Keratinocyte (primary cell): ENCODE measurements around the gene SAMD8. TPM values are rescaled to one million over a fixed set of nuclear protein-coding genes. Genes with fewer than 3 reads are reported as not detected.

ENCODE experiments used
- DNase-seq: peaks from one replicate; pipeline ENCODE4 v3.0.0-alpha.2; 2011; ENCODE audit warnings: low read depth, missing footprints, low spot score
- FAIRE-seq: peaks from 2 replicates; lab custom pipeline; 2011; peaks lifted over from hg19 to GRCh38; lab: Jason Lieb, UNC
- H2AFZ ChIP-seq: 2 replicates; pipeline ENCODE4 v1.6.0; 2012; ENCODE audit warnings: low read length, control low read depth, inconsistent platforms; ENCODE audit not compliant: control insufficient read depth
- H3K27ac ChIP-seq: 2 replicates; pipeline ENCODE4 v1.5.1; 2011; ENCODE audit warnings: low read length; ENCODE audit not compliant: control insufficient read depth, insufficient read depth
- H3K27me3 ChIP-seq: 3 replicates; pipeline ENCODE4 v1.6.0; 2011; ENCODE audit warnings: low read length; ENCODE audit not compliant: control insufficient read depth, insufficient read depth; ENCODE audit errors: extremely low read depth
- H3K36me3 ChIP-seq, 2 experiments: 2 replicates in 1 of 2; 3 replicates in 1 of 2; pipeline ENCODE4 v1.5.1; 2011; ENCODE audit warnings: low read length in 2 of 2, mild to moderate bottlenecking in 1 of 2; ENCODE audit not compliant: control insufficient read depth in 2 of 2, insufficient read depth in 2 of 2; ENCODE audit errors: extremely low read depth in 1 of 2
- H3K4me1 ChIP-seq: 3 replicates; pipeline ENCODE4 v1.5.1; 2011; ENCODE audit warnings: low read length; ENCODE audit not compliant: control insufficient read depth, insufficient read depth; ENCODE audit errors: extremely low read depth
- H3K4me2 ChIP-seq: 3 replicates; pipeline ENCODE4 v1.6.0; 2011; ENCODE audit warnings: low read depth, low read length; ENCODE audit not compliant: control insufficient read depth, insufficient read depth; ENCODE audit errors: extremely low read depth
- H3K4me3 ChIP-seq, 3 experiments: fragments of 200-600 bp in 1 of 3; sonication (generic) in 1 of 3; 2 replicates in 2 of 3; 3 replicates in 1 of 3; pipeline ENCODE4 v1.5.1; 2011 to 2016; ENCODE audit warnings: low read length in 3 of 3, mild to moderate bottlenecking in 3 of 3, control low read depth in 2 of 3, inconsistent platforms in 1 of 3, low read depth in 1 of 3, mixed read lengths in 1 of 3, mixed run types in 1 of 3, moderate library complexity in 1 of 3; ENCODE audit not compliant: control insufficient read depth in 2 of 3, insufficient read depth in 2 of 3; ENCODE audit errors: extremely low read depth in 1 of 3
- H3K79me2 ChIP-seq: 2 replicates; pipeline ENCODE4 v1.6.0; 2012; ENCODE audit warnings: low read length; ENCODE audit not compliant: control insufficient read depth, insufficient read depth
- H3K9ac ChIP-seq: 3 replicates; pipeline ENCODE4 v1.6.0; 2011; ENCODE audit warnings: low read length; ENCODE audit not compliant: control insufficient read depth, insufficient read depth; ENCODE audit errors: extremely low read depth
- H3K9me1 ChIP-seq: 3 replicates; pipeline ENCODE4 v1.6.0; 2011; ENCODE audit warnings: low read length; ENCODE audit not compliant: control insufficient read depth, insufficient read depth; ENCODE audit errors: extremely low read depth
- H3K9me3 ChIP-seq: 2 replicates; pipeline ENCODE4 v1.5.1; 2012; ENCODE audit warnings: low read depth, low read length; ENCODE audit not compliant: control insufficient read depth
- H4K20me1 ChIP-seq: 3 replicates; pipeline ENCODE4 v1.6.0; 2011; ENCODE audit warnings: low read length; ENCODE audit not compliant: control insufficient read depth, insufficient read depth; ENCODE audit errors: extremely low read depth
- CTCF ChIP-seq, 3 experiments: IDR thresholded peaks in 1 of 3; conservative IDR thresholded peaks in 1 of 3; optimal IDR thresholded peaks in 1 of 3; 2 replicates in 2 of 3; 3 replicates in 1 of 3; pipeline versions ENCODE3 to v1.5.1; 2011; ENCODE audit warnings: low read length in 3 of 3, mild to moderate bottlenecking in 3 of 3, moderate library complexity in 2 of 3, control low read depth in 1 of 3, inconsistent platforms in 1 of 3; ENCODE audit not compliant: insufficient read depth in 2 of 3; ENCODE audit errors: extremely low read depth in 1 of 3
- EZH2 ChIP-seq: IDR thresholded peaks from one replicate; pipeline ENCODE4 v1.6.1; 2012; ENCODE audit warnings: inconsistent platforms, mild to moderate bottlenecking, low read length, moderate library complexity
- dilution Hi-C: fragments of 300-500 bp; cut with MboI; formaldehyde crosslinking; loops from one replicate; pipeline ENCODE4 v1.7.0; 2020; ENCODE audit warnings: low sequenced_read_pairs; ENCODE audit not compliant: extremely low pct_ligation_motif_present
- polyA plus RNA-seq, 5 experiments: library from polyadenylated mRNA; depleted of rRNA in 3 of 5; stranded (reverse) in 3 of 5; stranded (forward) in 1 of 5; unstranded in 1 of 5; fragments of >200 nt; gene quantifications; 1 replicate in 1 of 5; 2 replicates in 3 of 5; 3 replicates in 1 of 5; pipeline versions ENCODE4 v1.2.1 to v1.2.3, GENCODE V29; 2011 to 2012; ENCODE audit warnings: missing spikeins in 2 of 5, low read depth in 1 of 5, low replicate concordance in 1 of 5

The SAMD8 gene
- polyA plus RNA-seq, 1 donor (not counting 4 experiments of a cell fraction or from before 2014, with no cell fraction given), result 31.7 TPM

GRCh38 chr10:75228278-75228677 is 116.8 kb downstream of the SAMD8 start:
- H3K36me3 ChIP-seq, result peaks cover 25 to 48% of the 10 kb centered on the region in 2 experiments
- H3K9me3 ChIP-seq, result no peaks in the 10 kb centered on the region
- peaks cover 3% of the 10 kb centered on the region for H3K9me1 ChIP-seq
- H3K27me3 ChIP-seq, result no peaks in the 10 kb centered on the region
- H3K27ac ChIP-seq, result no peak overlapping the region
- DNase-seq, result no peak
- dilution Hi-C loops, result no loop called here
- H3K9ac ChIP-seq, result no peak overlapping the region
- peaks cover 55% of the 10 kb centered on the region for H3K4me1 ChIP-seq
- no peak overlapping the region for H3K4me3 ChIP-seq
- H2AFZ ChIP-seq, result no peak overlapping the region
- no peak for FAIRE-seq
- no peak for TF ChIP-seq EZH2
- no peak for TF ChIP-seq CTCF (optimal IDR thresholded peaks at IDR 0.05 in 1 of 3, IDR thresholded peaks at IDR 0.05 in 1 of 3, conservative IDR thresholded peaks at IDR 0.05 in 1 of 3; ENCODE audit: extremely low read depth in 1 of 3, insufficient read depth in 2 of 3, low read length in 3 of 3)
- H3K79me2 ChIP-seq, result peaks cover 58% of the 10 kb centered on the region
- no peak overlapping the region for H3K4me2 ChIP-seq
- H4K20me1 ChIP-seq, result peaks cover 51% of the 10 kb centered on the region

- Histone ChIP-seq H3K36me3 (peaks cover 25 to 46% of the 10 kb centered on the region in 2 experiments), H3K9me3 (no peaks in the 10 kb centered on the region), H3K4me1 (peaks cover 55% of the 10 kb centered on the region), H3K9me1 (peaks cover 3% of the 10 kb centered on the region), H3K27me3 (no peaks in the 10 kb centered on the region), H3K9ac (no peak overlapping the region), H3K79me2 (peaks cover 55% of the 10 kb centered on the region), H3K4me2 (no peak overlapping the region), H2AFZ (no peak overlapping the region), H4K20me1 (peaks cover 49% of the 10 kb centered on the region), H3K4me3 (no peak overlapping the region), H3K27ac (peak overlapping the region; percentile 36)
- no peak for TF ChIP-seq CTCF (optimal IDR thresholded peaks at IDR 0.05 in 1 of 3, IDR thresholded peaks at IDR 0.05 in 1 of 3, conservative IDR thresholded peaks at IDR 0.05 in 1 of 3; ENCODE audit: extremely low read depth in 1 of 3, insufficient read depth in 2 of 3, low read length in 3 of 3)
- dilution Hi-C loops, result no loop called here
- no peak for DNase-seq
- no peak for FAIRE-seq
Measured at GRCh38 chr10:75228834-75229233, 117.4 kb downstream of the SAMD8 start.
